NT2/D1 (cell line): ENCODE data around the gene CORO2A.

Source experiments
- SUZ12 ChIP-seq: IDR thresholded peaks from 2 replicates; pipeline ENCODE4 v1.6.1; 2011; ENCODE audit not compliant: insufficient read length, insufficient read depth; ENCODE audit errors: extremely low read depth
- YY1 ChIP-seq: IDR thresholded peaks from 2 replicates; pipeline ENCODE4 v1.6.1; 2011; ENCODE audit not compliant: insufficient read length, insufficient read depth
- ZNF274 ChIP-seq: IDR thresholded peaks from 2 replicates; pipeline ENCODE4 v1.6.1; 2011; ENCODE audit warnings: mild to moderate bottlenecking, low read depth, low read length

- TF ChIP-seq YY1 (no peak), SUZ12 (no peak), ZNF274 (no peak)
These were observed 37.2 kb upstream of the CORO2A start for GRCh38 chr9:98229620-98230019.
